ENCODE results near the gene SLC1A3. TPM values are rescaled to one million over a fixed set of nuclear protein-coding genes. Genes with fewer than 3 reads are reported as not detected.
A peak's percentile ranks its signal among the peaks of the same experiment; 100 is the strongest.

SLC1A3 gene
- total RNA-seq, 2 donors from 2014 or later = 2.6 to 4.2 TPM

DNA sequence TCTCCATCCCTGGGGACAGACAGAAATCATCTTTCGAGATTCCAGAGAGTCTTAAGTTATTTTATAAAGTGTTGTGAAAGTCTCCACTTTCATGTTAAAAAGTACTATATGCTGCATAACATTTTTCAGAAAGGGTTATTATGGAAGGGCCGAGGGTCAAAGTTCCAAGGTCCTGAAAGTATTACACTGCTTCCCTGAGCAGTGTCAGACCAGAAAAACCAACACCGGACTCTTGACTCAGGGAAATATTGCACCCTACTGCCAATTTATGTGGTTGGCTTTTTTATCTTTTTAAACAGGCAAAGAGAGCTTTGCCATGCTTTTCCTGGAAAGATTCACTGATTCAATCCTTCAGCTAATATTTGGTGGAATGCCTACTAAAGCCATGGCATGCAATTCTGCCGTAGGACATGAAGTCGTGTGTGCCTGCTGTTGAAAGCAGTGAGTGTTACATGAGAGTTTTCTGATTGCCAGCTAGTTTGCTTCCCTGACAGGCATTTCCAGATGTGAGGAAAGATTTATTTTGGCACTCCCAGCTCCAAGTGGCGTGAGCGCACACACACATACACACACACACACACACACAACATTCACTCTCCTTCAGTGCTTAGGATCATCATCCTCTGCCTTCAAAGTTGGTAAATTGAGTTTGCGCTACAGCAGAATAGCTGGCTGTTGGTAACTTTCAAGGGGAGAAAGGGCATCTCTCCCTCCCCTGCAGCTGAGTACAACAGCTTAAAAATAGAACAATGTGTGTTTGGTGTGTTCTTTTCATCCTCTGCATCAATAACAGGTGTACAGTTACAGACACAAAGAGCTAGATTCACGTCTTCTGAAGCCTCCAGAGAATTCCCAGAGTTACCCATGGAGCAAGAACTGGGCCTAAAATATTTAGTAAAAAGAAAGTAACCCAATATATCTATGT is 45.6 kb downstream of the SLC1A3 start:
- H3K9me3 Mint-ChIP-seq = no peaks in the 10 kb centered on the region
- peaks cover 10% of the 10 kb centered on the region for H3K27me3 Mint-ChIP-seq (ENCODE audit: insufficient read depth)
- H3K27ac ChIP-seq (ENCODE audit: low read depth, low read length) = no peak overlapping the region
- H3K36me3 Mint-ChIP-seq (ENCODE audit: low read depth) = no peaks in the 10 kb centered on the region
- no peak for DNase-seq
- H3K9me3 ChIP-seq (ENCODE audit: control insufficient read depth, low read length) = no peaks in the 10 kb centered on the region
- H3K4me1 Mint-ChIP-seq = peaks cover 24% of the 10 kb centered on the region
- no peak overlapping the region for H3K4me3 Mint-ChIP-seq
- no peak overlapping the region for H3K9ac ChIP-seq (ENCODE audit: extremely low read depth, low read length, poor library complexity, severe bottlenecking)
- TF ChIP-seq CTCF (conservative IDR thresholded peaks at IDR 0.05) = no peak
- H3K36me3 ChIP-seq (ENCODE audit: control insufficient read depth, insufficient read depth, low read length) = no peaks in the 10 kb centered on the region
- no peak overlapping the region for H3K4me3 ChIP-seq (ENCODE audit: low read length)
- H3K27me3 ChIP-seq (ENCODE audit: control insufficient read depth, insufficient read depth, low read length, poor library complexity, severe bottlenecking) = peaks cover 11% of the 10 kb centered on the region
- H3K27ac Mint-ChIP-seq = no peak overlapping the region
- 87 to 100% methylated on average over 5 to 9 of the region's 9 CpGs for WGBS, 2 experiments (ENCODE audit: insufficient coverage in 1 of 2, insufficient read length in 1 of 2)
- peaks cover 5% of the 10 kb centered on the region for H3K4me1 ChIP-seq (ENCODE audit: control insufficient read depth, insufficient read depth, low read length)

GRCh38 chr5:36653044-36653705 is 46.8 kb downstream of the SLC1A3 start:
- H3K4me1 ChIP-seq (ENCODE audit: control insufficient read depth, insufficient read depth, low read length) = peaks cover 5% of the 10 kb centered on the region
- Mint-ChIP-seq H3K9me3 (no peaks in the 10 kb centered on the region), H3K27ac (no peak overlapping the region), H3K36me3 (ENCODE audit: low read depth) (no peaks in the 10 kb centered on the region), H3K4me3 (no peak overlapping the region), H3K4me1 (peaks cover 25% of the 10 kb centered on the region), H3K27me3 (ENCODE audit: insufficient read depth) (peaks cover 10% of the 10 kb centered on the region)
- no peak overlapping the region for H3K9ac ChIP-seq (ENCODE audit: extremely low read depth, low read length, poor library complexity, severe bottlenecking)
- H3K27ac ChIP-seq (ENCODE audit: low read depth, low read length) = no peak overlapping the region
- H3K4me3 ChIP-seq (ENCODE audit: low read length) = no peak overlapping the region
- H3K9me3 ChIP-seq (ENCODE audit: control insufficient read depth, low read length) = no peaks in the 10 kb centered on the region
- TF ChIP-seq CTCF (conservative IDR thresholded peaks at IDR 0.05) = no peak
- peaks cover 11% of the 10 kb centered on the region for H3K27me3 ChIP-seq (ENCODE audit: control insufficient read depth, insufficient read depth, low read length, poor library complexity, severe bottlenecking)
- DNase-seq = no peak
- 87 to 94% methylated on average over 5 of the region's 5 CpGs for WGBS, 2 experiments (ENCODE audit: insufficient coverage in 1 of 2, insufficient read length in 1 of 2)
- H3K36me3 ChIP-seq (ENCODE audit: control insufficient read depth, insufficient read depth, low read length) = no peaks in the 10 kb centered on the region

DNA sequence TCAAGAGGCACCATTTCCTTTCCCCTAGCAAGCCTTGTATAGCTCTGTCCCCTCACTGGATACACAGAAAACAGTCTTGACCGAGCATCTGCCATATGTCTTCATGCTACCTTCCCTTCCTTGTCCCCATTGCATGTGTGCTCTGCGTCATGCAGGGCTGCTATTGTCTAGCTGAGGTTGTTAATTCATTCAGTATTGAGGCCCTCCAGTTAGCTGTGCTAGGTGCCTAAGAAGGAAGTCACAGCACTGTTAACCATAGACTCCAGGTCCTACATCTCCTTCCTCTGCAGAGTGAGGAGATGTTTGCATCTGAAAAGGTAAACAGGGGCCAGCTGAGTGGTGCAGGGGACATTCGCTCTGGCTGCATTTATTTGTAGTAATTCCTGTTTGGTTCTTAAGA is 48.2 kb downstream of the SLC1A3 start:
- Mint-ChIP-seq H3K27me3 (ENCODE audit: insufficient read depth) (peaks cover 10% of the 10 kb centered on the region), H3K4me3 (no peak overlapping the region), H3K9me3 (no peaks in the 10 kb centered on the region), H3K4me1 (peaks cover 26% of the 10 kb centered on the region), H3K36me3 (ENCODE audit: low read depth) (no peaks in the 10 kb centered on the region), H3K27ac (no peak overlapping the region)
- peak; percentile 48 for DNase-seq
- Histone ChIP-seq H3K9ac (ENCODE audit: extremely low read depth, low read length, poor library complexity, severe bottlenecking) (no peak overlapping the region), H3K4me3 (ENCODE audit: low read length) (no peak overlapping the region), H3K27me3 (ENCODE audit: control insufficient read depth, insufficient read depth, low read length, poor library complexity, severe bottlenecking) (peaks cover 11% of the 10 kb centered on the region), H3K9me3 (ENCODE audit: control insufficient read depth, low read length) (no peaks in the 10 kb centered on the region), H3K36me3 (ENCODE audit: control insufficient read depth, insufficient read depth, low read length) (no peaks in the 10 kb centered on the region), H3K27ac (ENCODE audit: low read depth, low read length) (no peak overlapping the region), H3K4me1 (ENCODE audit: control insufficient read depth, insufficient read depth, low read length) (peaks cover 5% of the 10 kb centered on the region)
- 87 to 92% methylated on average over 2 to 3 of the region's 3 CpGs for WGBS, 2 experiments (ENCODE audit: insufficient coverage in 1 of 2, insufficient read length in 1 of 2)
- no peak for TF ChIP-seq CTCF (conservative IDR thresholded peaks at IDR 0.05)
